ENCODE measurements around the gene TMEM45A. TPM values are rescaled to one million over a fixed set of nuclear protein-coding genes. Genes with fewer than 3 reads are reported as not detected.

The TMEM45A gene
- total and polyA plus RNA-seq, 7 donors, result 1.5 to 5.4 (median 1.7) TPM

DNA sequence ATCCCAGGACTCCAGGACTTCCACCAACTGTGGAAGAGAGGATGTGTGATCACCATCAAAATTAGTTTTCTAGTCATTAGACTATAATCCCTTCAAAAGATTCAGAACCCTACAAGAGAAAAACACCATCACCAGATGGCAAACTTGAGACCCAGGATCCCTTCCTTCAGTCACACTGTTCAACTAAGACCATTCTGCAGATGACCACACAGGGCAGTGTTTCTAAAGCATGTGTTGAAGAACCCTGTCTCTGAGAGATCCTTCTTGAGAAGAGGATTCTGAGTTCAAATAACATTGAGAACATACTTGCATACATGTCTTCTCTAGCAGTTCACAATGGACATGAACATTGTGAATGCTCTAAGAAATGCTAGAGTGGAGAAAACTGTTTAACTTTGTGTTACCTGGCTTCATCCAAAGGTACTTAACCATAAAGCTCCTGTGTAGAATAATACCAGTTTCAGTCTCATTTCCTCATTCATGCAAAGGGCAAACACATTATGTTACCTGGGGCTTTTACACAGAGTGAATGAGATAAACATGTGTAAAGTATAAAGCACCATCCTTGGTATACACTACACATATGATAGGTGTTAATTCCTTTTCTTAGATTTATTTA lies 114.6 kb downstream of the TMEM45A start:
- Histone ChIP-seq H3K9me3 (no peaks in the 10 kb centered on the region), H3K4me1 (no peaks in the 10 kb centered on the region), H3K36me3 (ENCODE audit: insufficient read depth in 1 of 2, low read depth in 1 of 2) (no peaks in the 10 kb centered on the region), H3K4me3 (no peak overlapping the region), H3K27ac (no peak overlapping the region), H3K27me3 (ENCODE audit: insufficient read depth in 3 of 3, low read length in 2 of 3) (peaks cover 0 to 4% (median 0%) of the 10 kb centered on the region in 3 donors)
- intact Hi-C loops (cut with DNase I), result no loop called here
- ATAC-seq (no peak), DNase-seq (no peak)
- TF ChIP-seq, protein P1, sequence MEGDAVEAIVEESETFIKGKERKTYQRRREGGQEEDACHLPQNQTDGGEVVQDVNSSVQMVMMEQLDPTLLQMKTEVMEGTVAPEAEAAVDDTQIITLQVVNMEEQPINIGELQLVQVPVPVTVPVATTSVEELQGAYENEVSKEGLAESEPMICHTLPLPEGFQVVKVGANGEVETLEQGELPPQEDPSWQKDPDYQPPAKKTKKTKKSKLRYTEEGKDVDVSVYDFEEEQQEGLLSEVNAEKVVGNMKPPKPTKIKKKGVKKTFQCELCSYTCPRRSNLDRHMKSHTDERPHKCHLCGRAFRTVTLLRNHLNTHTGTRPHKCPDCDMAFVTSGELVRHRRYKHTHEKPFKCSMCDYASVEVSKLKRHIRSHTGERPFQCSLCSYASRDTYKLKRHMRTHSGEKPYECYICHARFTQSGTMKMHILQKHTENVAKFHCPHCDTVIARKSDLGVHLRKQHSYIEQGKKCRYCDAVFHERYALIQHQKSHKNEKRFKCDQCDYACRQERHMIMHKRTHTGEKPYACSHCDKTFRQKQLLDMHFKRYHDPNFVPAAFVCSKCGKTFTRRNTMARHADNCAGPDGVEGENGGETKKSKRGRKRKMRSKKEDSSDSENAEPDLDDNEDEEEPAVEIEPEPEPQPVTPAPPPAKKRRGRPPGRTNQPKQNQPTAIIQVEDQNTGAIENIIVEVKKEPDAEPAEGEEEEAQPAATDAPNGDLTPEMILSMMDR (IDR thresholded peaks at IDR 0.05), result no peak

DNA sequence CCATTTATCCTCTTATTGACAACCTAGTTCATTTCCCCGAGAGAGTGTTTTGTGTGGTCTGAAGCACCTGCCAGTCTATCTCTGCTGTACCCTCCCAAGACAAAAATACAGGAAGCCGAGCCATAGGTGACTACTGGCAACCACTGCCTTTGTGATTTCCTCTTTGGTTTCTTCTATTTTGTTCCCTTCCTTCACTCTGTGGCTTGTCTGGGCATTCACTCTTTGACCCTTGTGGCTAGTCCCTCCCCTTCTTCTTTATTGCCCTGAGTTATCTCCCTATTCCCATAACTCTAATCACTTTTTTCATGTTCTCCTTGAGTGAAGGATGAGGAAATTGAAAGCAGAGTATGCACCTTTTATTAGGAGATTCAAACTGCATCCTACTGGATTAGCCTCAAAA lies 116.9 kb downstream of the TMEM45A start, which contains the start of gene ADGRG7:
Gene ADGRG7, plus strand, starts transcription at position 297 of the 400 bp plus-strand sequence. CDS start 256 bp downstream, outside the sequence.
- H3K36me3 ChIP-seq (ENCODE audit: insufficient read depth in 1 of 2, low read depth in 1 of 2), result no peaks in the 10 kb centered on the region
- 61 to 77% (median 62%) methylated on average over 2 of the region's 2 CpGs for WGBS, 3 donors
- no peak within 1 kb of the TSS for H3K27ac ChIP-seq
- H3K4me3 ChIP-seq, result no peak within 1 kb of the TSS
- H3K27me3 ChIP-seq (ENCODE audit: insufficient read depth in 3 of 3, low read length in 2 of 3), result peaks cover 0 to 4% (median 0%) of the 10 kb centered on the region in 3 donors
- DNase-seq, result no peak
- TF ChIP-seq, protein P1 (IDR thresholded peaks at IDR 0.05), result no peak
- no peak for ATAC-seq
- no peaks in the 10 kb centered on the region for H3K4me1 ChIP-seq
- intact Hi-C loops (cut with DNase I), result no loop called here
- no peaks in the 10 kb centered on the region for H3K9me3 ChIP-seq

DNA sequence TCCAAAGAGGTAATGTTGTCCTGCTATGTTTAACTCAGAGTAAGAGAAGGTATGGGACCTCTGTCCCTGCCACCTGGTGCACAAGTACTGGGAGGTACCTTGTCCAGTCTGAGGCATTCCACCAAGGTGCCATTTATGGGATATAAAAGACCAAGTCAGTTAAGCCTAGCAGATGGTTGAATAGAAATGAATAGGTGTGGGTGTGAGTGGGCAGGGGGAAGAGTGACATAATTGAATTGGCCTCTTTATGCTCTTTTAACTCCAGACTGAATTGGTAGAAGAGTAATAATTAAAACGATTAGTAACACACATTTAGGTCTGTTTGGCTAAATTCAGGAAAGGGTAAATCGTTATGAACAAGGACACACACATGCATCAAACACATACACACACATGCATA lies 117.5 kb downstream of the TMEM45A start:
- ATAC-seq, result no peak

DNA sequence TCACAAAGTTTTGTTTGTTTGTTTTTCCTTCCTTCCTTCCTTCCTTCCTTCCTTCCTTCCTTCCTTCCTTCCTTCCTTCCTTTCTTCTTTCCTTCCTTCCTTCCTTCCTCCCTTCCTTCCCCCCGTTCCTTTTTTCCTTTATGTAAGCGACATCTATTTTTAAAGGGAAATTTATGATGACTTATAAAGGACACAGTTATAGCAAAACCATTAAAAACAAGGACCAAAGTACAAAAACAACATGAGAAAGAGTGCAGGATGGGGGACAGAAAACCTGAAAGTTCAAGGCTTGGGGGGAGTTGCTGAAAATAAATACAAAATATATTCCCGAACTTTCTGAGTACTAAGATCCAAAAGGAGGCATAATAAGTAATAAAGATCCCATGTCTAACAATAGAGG lies 118.8 kb downstream of the TMEM45A start:
- TF ChIP-seq, protein P1 (IDR thresholded peaks at IDR 0.05), result no peak
- 67 to 80% (median 77%) methylated on average over 3 of the region's 3 CpGs for WGBS, 3 donors
- H3K36me3 ChIP-seq (ENCODE audit: insufficient read depth in 1 of 2, low read depth in 1 of 2), result no peaks in the 10 kb centered on the region
- peaks cover 0 to 4% (median 0%) of the 10 kb centered on the region in 3 donors for H3K27me3 ChIP-seq (ENCODE audit: insufficient read depth in 3 of 3, low read length in 2 of 3)
- H3K27ac ChIP-seq, result no peak overlapping the region
- ATAC-seq (no peak), DNase-seq (no peak)
- intact Hi-C loops (cut with DNase I), result no loop called here
- H3K4me1 ChIP-seq, result no peaks in the 10 kb centered on the region
- H3K9me3 ChIP-seq, result no peaks in the 10 kb centered on the region
- H3K4me3 ChIP-seq, result no peak overlapping the region

More for the DNA sequence above, 117.5 kb downstream of the TMEM45A start:
- peaks cover 0 to 4% (median 0%) of the 10 kb centered on the region in 3 donors for H3K27me3 ChIP-seq (ENCODE audit: insufficient read depth in 3 of 3, low read length in 2 of 3)
- H3K9me3 ChIP-seq, result no peaks in the 10 kb centered on the region
- 61 to 69% (median 68%) methylated on average over 2 of the region's 2 CpGs for WGBS, 3 donors
- no peak overlapping the region for H3K4me3 ChIP-seq
- no peak overlapping the region for H3K27ac ChIP-seq
- no peak for DNase-seq
- H3K4me1 ChIP-seq, result no peaks in the 10 kb centered on the region
- intact Hi-C loops (cut with DNase I), result no loop called here
- no peaks in the 10 kb centered on the region for H3K36me3 ChIP-seq (ENCODE audit: insufficient read depth in 1 of 2, low read depth in 1 of 2)
- TF ChIP-seq, protein P1 (IDR thresholded peaks at IDR 0.05), result no peak

Data from psoas muscle (tissue), 8 donors.